HG03520 (cell line): ENCODE data around the gene NVL.
"Not testable (repeated sequence)": the region's sequence is repeated elsewhere in the genome, so short reads cannot be mapped to it uniquely, and the experiment has no call there.

ENCODE experiments used
- ATAC-seq: cut with Tn5 transposase; IDR thresholded peaks from one replicate; pipeline ENCODE4 v1.9.1; 2021; ENCODE audit warnings: mild to moderate bottlenecking, moderate library complexity; ENCODE audit not compliant: unreplicated experiment

The NVL gene

GRCh38 chr1:224338150-224338838, 8.3 kb upstream of the NVL start:
- no peak for ATAC-seq

- no peak for ATAC-seq
These were observed 4.2 kb upstream of the NVL start for GRCh38 chr1:224333939-224334786.

- peak; percentile 55 for ATAC-seq
These were observed 3.4 kb upstream of the NVL start for GRCh38 chr1:224333309-224333926.

- ATAC-seq = no peak
These were observed 1.9 kb upstream of the NVL start for GRCh38 chr1:224331824-224332223.

GRCh38 chr1:224331326-224331725, 1.4 kb upstream of the NVL start:
- no peak for ATAC-seq

- ATAC-seq = no peak
These were observed 509 bp downstream of the NVL start for GRCh38 chr1:224329484-224329841.

- ATAC-seq = no peak
These were observed 1.3 kb downstream of the NVL start for GRCh38 chr1:224328644-224329043.

GRCh38 chr1:224325959-224326358, 4.0 kb downstream of the NVL start:
- ATAC-seq = no peak

GRCh38 chr1:224321706-224322105, 8.3 kb downstream of the NVL start:
- no peak for ATAC-seq

- no peak for ATAC-seq
These were observed 12.5 kb downstream of the NVL start for GRCh38 chr1:224317383-224318045.

- no peak for ATAC-seq
These were observed 17.9 kb downstream of the NVL start for GRCh38 chr1:224312025-224312424.

GRCh38 chr1:224311503-224311902, 18.5 kb downstream of the NVL start:
- not testable (repeated sequence) for ATAC-seq

- ATAC-seq = no peak
These were observed 21.9 kb downstream of the NVL start for GRCh38 chr1:224308064-224308463.

GRCh38 chr1:224304767-224305166, 25.2 kb downstream of the NVL start:
- no peak for ATAC-seq

GRCh38 chr1:224302947-224303346, 27.0 kb downstream of the NVL start:
- ATAC-seq = no peak

GRCh38 chr1:224301391-224301790, 28.6 kb downstream of the NVL start:
- ATAC-seq = no peak

- no peak for ATAC-seq
These were observed 29.6 kb downstream of the NVL start for GRCh38 chr1:224300346-224300745.

GRCh38 chr1:224298346-224299330, 31.3 kb downstream of the NVL start:
- ATAC-seq = no peak

GRCh38 chr1:224294775-224295174, 35.2 kb downstream of the NVL start:
- ATAC-seq = no peak

- ATAC-seq = no peak
These were observed 37.6 kb downstream of the NVL start for GRCh38 chr1:224292419-224292818.
